ENCODE results near the gene KRTAP4-8. TPM values are rescaled to one million over a fixed set of nuclear protein-coding genes. Genes with fewer than 3 reads are reported as not detected.
"Not testable (repeated sequence)": the region's sequence is repeated elsewhere in the genome, so short reads cannot be mapped to it uniquely, and the experiment has no call there.

KRTAP4-8 gene
- polyA plus RNA-seq, 1 of the 3 experiments (the other 2 are of a cell fraction), result not detected

- Histone ChIP-seq H3K4me2 (no peak overlapping the region), H3K36me3 (replicated peaks in 1 of 2; ENCODE audit: control insufficient read depth in 1 of 2, insufficient read depth in 2 of 2, low read length in 1 of 2) (no peaks in the 10 kb centered on the region), H3K4me3 (ENCODE audit: low read depth in 2 of 2, low read length in 1 of 2) (no peak overlapping the region), H3K27ac (ENCODE audit: low read depth in 2 of 2, low read length in 1 of 2) (no peak overlapping the region), H3K27me3 (ENCODE audit: insufficient read depth) (no peaks in the 10 kb centered on the region), H4K20me1 (ENCODE audit: insufficient read depth) (no peaks in the 10 kb centered on the region), H3K9ac (no peak overlapping the region), H3K9me2 (no peaks in the 10 kb centered on the region), H2AFZ (ENCODE audit: low read depth) (no peak overlapping the region), H3F3A (replicated peaks; ENCODE audit: insufficient read depth) (no peaks in the 10 kb centered on the region), H3K4me1 (ENCODE audit: control insufficient read depth in 1 of 2, insufficient read depth in 2 of 2, low read depth in 1 of 2, low read length in 1 of 2) (peaks cover 0 to 9% of the 10 kb centered on the region in 2 experiments; a peak in 1 of 4 replicates), H3K9me3 (no peaks in the 10 kb centered on the region), H3K79me2 (ENCODE audit: insufficient read depth) (no peaks in the 10 kb centered on the region)
- ChIA-PET POLR2A (no interaction called here), CTCF (no interaction called here)
- WGBS (ENCODE audit: low lambda C conversion rate), result 10% methylated on average over 2 of the region's 2 CpGs
- DNase-seq, result no peak
- no peak for TF ChIP-seq YY1 (IDR thresholded peaks at IDR 0.05; ENCODE audit: low read depth)
- TF ChIP-seq NRF1 (IDR thresholded peaks at IDR 0.05; ENCODE audit: low read depth, low read length), result no peak
- TF ChIP-seq TAF1 (IDR thresholded peaks at IDR 0.05; ENCODE audit: borderline replicate concordance, low read depth, low read length), result no peak
- TF ChIP-seq, protein P1, sequence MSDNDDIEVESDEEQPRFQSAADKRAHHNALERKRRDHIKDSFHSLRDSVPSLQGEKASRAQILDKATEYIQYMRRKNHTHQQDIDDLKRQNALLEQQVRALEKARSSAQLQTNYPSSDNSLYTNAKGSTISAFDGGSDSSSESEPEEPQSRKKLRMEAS (IDR thresholded peaks at IDR 0.05; ENCODE audit: low read depth), result no peak
- TF ChIP-seq IRF3 (IDR thresholded peaks at IDR 0.05; ENCODE audit: low read depth, low read length), result no peak
Measured at GRCh38 chr17:41121742-41122141, 23.8 kb upstream of the KRTAP4-8 start.

- H3K79me2 ChIP-seq (ENCODE audit: insufficient read depth); POLR2A ChIA-PET; H4K20me1 ChIP-seq (ENCODE audit: insufficient read depth); H3K4me1 ChIP-seq (ENCODE audit: control insufficient read depth in 1 of 2, insufficient read depth in 2 of 2, low read depth in 1 of 2, low read length in 1 of 2); H3K9ac ChIP-seq; H3K4me3 ChIP-seq (ENCODE audit: low read depth in 2 of 2, low read length in 1 of 2); CTCF ChIA-PET; H3F3A ChIP-seq (replicated peaks; ENCODE audit: insufficient read depth); H3K4me2 ChIP-seq; H2AFZ ChIP-seq (ENCODE audit: low read depth); H3K27me3 ChIP-seq (ENCODE audit: insufficient read depth); H3K27ac ChIP-seq (ENCODE audit: low read depth in 2 of 2, low read length in 1 of 2); H3K9me3 ChIP-seq; H3K36me3 ChIP-seq (replicated peaks in 1 of 2; ENCODE audit: control insufficient read depth in 1 of 2, insufficient read depth in 2 of 2, low read length in 1 of 2); DNase-seq; H3K9me2 ChIP-seq: not testable (repeated sequence)
- WGBS (ENCODE audit: low lambda C conversion rate), result 17% methylated on average over 11 of the region's 11 CpGs
Measured at GRCh38 chr17:41119696-41120690, 22.1 kb upstream of the KRTAP4-8 start.

GRCh38 chr17:41118721-41119120, 20.8 kb upstream of the KRTAP4-8 start:
- Histone ChIP-seq H3K9me2 (no peaks in the 10 kb centered on the region), H3K36me3 (replicated peaks in 1 of 2; ENCODE audit: control insufficient read depth in 1 of 2, insufficient read depth in 2 of 2, low read length in 1 of 2) (no peaks in the 10 kb centered on the region), H3K79me2 (ENCODE audit: insufficient read depth) (no peaks in the 10 kb centered on the region), H4K20me1 (ENCODE audit: insufficient read depth) (no peaks in the 10 kb centered on the region), H3K9ac (no peak overlapping the region), H3F3A (replicated peaks; ENCODE audit: insufficient read depth) (no peaks in the 10 kb centered on the region), H3K9me3 (no peaks in the 10 kb centered on the region), H3K4me3 (ENCODE audit: low read depth in 2 of 2, low read length in 1 of 2) (no peak overlapping the region), H3K27ac (ENCODE audit: low read depth in 2 of 2, low read length in 1 of 2) (no peak overlapping the region), H3K4me2 (peak overlapping the region; percentile 27), H3K4me1 (ENCODE audit: control insufficient read depth in 1 of 2, insufficient read depth in 2 of 2, low read depth in 1 of 2, low read length in 1 of 2) (peaks cover 0 to 9% of the 10 kb centered on the region in 2 experiments; a peak in 1 of 4 replicates), H2AFZ (ENCODE audit: low read depth) (peak overlapping the region; percentile 59; the same call in 1 of the 2 replicates), H3K27me3 (ENCODE audit: insufficient read depth) (no peaks in the 10 kb centered on the region; the same call in 1 of the 2 replicates)
- POLR2A ChIA-PET, result no interaction called here
- WGBS (ENCODE audit: low lambda C conversion rate), result 14% methylated on average over 4 of the region's 4 CpGs
- DNase-seq, result no peak
- CTCF ChIA-PET, result no interaction called here
- no peak for TF ChIP-seq ELF1 (IDR thresholded peaks at IDR 0.05)
- TF ChIP-seq CHD2 (IDR thresholded peaks at IDR 0.05; ENCODE audit: low read length, partially characterized antibody), result no peak
- TF ChIP-seq TEAD4 (IDR thresholded peaks at IDR 0.05; ENCODE audit: borderline replicate concordance, insufficient read depth), result no peak
- TF ChIP-seq JUND (IDR thresholded peaks at IDR 0.05), result no peak
- TF ChIP-seq, protein P1 (IDR thresholded peaks at IDR 0.05; ENCODE audit: low read depth), result no peak
- no peak for TF ChIP-seq POLR2AphosphoS5 (IDR thresholded peaks at IDR 0.05; ENCODE audit: low read depth, low read length)
- TF ChIP-seq TAF1 (IDR thresholded peaks at IDR 0.05; ENCODE audit: borderline replicate concordance, low read depth, low read length), result no peak
- no peak for TF ChIP-seq NFIC (IDR thresholded peaks at IDR 0.05; ENCODE audit: borderline replicate concordance)
- TF ChIP-seq IRF3 (IDR thresholded peaks at IDR 0.05; ENCODE audit: low read depth, low read length), result no peak
- TF ChIP-seq EZH2phosphoT487 (IDR thresholded peaks at IDR 0.05; ENCODE audit: borderline replicate concordance, low read depth), result no peak
- no peak for TF ChIP-seq RAD21 (IDR thresholded peaks at IDR 0.05; ENCODE audit: low read length)
- TF ChIP-seq TCF12 (IDR thresholded peaks at IDR 0.05), result no peak
- no peak for TF ChIP-seq RCOR1 (IDR thresholded peaks at IDR 0.05; ENCODE audit: low read length)
- no peak for TF ChIP-seq FOXJ3 (CRISPR knock-in tag; IDR thresholded peaks at IDR 0.05)
- TF ChIP-seq, protein P2, sequence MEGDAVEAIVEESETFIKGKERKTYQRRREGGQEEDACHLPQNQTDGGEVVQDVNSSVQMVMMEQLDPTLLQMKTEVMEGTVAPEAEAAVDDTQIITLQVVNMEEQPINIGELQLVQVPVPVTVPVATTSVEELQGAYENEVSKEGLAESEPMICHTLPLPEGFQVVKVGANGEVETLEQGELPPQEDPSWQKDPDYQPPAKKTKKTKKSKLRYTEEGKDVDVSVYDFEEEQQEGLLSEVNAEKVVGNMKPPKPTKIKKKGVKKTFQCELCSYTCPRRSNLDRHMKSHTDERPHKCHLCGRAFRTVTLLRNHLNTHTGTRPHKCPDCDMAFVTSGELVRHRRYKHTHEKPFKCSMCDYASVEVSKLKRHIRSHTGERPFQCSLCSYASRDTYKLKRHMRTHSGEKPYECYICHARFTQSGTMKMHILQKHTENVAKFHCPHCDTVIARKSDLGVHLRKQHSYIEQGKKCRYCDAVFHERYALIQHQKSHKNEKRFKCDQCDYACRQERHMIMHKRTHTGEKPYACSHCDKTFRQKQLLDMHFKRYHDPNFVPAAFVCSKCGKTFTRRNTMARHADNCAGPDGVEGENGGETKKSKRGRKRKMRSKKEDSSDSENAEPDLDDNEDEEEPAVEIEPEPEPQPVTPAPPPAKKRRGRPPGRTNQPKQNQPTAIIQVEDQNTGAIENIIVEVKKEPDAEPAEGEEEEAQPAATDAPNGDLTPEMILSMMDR (IDR thresholded peaks at IDR 0.05), result no peak

Measured in SK-N-SH (cell line).